Stimulated activated CD8-positive, alpha-beta memory T cell treated with anti-CD3 and anti-CD28 coated beads, Interleukin-2, amount 100 ng/mL, for 48 hours (primary cell): Measurements from ENCODE around the gene DENND4A.
"Not testable (repeated sequence)": the region's sequence is repeated elsewhere in the genome, so short reads cannot be mapped to it uniquely, and the experiment has no call there.

ENCODE experiments used
- DNase-seq, 2 donors: peaks; one replicate each; pipeline ENCODE4 v3.0.0-alpha.2; 2020; ENCODE audit warnings: low read depth in 2 of 2

The DENND4A gene

GRCh38 chr15:65757256-65757655 is 34.8 kb downstream of the DENND4A start:
- DNase-seq: no peak

- DNase-seq: no peak
Observed at GRCh38 chr15:65752151-65752700, 39.9 kb downstream of the DENND4A start.

GRCh38 chr15:65751431-65751830 is 40.7 kb downstream of the DENND4A start:
- no peak for DNase-seq

DNA sequence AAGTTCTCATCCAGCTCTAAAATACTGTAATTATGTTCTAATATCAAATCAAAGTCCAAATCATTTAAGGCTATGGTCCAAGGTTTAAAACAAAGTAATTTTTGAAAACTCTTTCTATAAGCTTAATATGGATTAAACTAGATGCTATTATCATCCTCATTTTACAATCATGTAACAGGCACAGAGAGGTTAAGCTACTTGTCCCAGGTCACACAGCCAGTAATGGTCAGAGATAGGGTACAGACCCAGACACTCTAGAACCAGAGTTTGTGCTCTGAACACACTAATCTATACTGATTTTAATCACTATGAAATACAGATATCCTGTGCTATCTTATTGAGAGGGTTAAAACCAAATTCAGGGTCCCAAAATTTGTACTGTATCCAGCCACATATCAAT is 44.8 kb downstream of the DENND4A start:
- no peak for DNase-seq

- no peak for DNase-seq
Observed at GRCh38 chr15:65743637-65744252, 48.3 kb downstream of the DENND4A start.

DNA sequence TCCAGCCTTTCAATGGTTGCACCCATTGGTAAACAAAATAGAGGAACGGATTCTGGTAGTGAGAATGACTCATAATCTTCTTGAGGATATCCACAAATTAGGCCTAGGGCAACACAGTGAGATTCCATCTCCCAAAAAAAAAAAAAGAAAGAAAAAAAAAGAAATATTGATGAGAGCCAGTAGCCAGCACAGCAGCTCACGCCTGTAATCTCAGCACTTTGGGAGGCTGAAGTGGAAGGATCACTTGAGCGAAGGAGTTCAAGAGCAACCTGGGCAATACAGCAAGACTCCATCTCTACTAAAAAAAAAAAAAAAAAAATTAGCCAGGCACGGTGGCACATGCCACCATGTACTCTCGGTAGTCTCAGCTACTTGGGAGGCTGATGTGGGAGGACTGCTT is 51.9 kb downstream of the DENND4A start:
- no peak for DNase-seq

GRCh38 chr15:65738649-65739048 is 53.4 kb downstream of the DENND4A start:
- no peak for DNase-seq

- not testable (repeated sequence) for DNase-seq
Observed at GRCh38 chr15:65733599-65733998, 58.5 kb downstream of the DENND4A start.

DNA sequence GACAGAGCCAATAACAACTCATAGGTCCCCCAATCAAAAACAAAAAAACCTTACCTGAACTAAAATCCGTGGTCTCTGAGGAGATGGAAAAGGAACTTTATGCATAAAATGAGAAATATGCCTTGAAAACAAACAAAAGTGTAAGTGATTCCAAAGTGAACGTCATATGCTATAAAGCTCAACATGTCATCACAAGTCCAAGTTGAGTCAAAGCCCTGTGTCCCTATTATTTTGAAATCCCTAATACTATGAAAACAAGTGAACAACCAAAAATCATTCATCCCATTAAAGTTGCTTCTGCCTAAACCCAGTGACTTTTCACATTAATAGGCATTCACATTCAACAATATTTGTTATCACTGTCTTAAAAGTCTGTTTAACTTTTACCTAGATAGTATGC is 59.4 kb downstream of the DENND4A start:
- no peak for DNase-seq

GRCh38 chr15:65731926-65732325 is 60.2 kb downstream of the DENND4A start:
- no peak for DNase-seq

GRCh38 chr15:65730549-65731172 is 61.4 kb downstream of the DENND4A start:
- no peak for DNase-seq

DNA sequence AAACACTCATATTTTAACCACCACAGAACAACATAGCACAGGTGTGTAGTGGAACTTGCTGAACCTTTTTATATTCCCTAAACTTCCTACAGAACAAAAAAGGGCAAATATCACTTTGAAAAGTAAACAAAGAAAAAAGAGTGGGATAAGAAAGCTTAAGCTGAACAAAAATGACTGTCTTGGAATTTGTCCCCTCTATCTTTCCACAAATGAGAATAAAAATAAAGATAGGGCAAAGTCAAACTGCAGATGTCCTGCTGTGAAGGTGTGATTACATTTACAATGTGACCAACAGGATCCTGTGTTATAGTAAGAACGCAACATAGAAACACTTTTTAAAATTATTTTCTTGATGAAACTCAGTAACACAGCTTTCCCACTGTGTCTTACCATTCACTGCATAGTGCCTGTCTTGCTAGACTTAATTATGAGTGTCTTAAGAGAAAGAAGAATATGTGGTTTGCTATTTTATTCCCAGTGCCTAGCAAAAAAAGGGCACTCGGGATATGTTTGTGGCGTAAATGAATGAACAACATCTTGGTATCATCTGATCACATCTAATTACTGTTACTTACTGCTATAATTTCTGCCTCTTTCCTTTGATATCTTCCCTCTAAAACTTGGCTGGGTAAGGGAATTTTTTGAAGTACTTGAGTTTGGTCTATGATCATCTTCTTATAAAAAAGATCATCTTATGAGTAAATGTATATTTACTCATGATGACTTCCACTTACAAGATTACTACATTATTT is 67.5 kb downstream of the DENND4A start:
- DNase-seq: no peak

DNA sequence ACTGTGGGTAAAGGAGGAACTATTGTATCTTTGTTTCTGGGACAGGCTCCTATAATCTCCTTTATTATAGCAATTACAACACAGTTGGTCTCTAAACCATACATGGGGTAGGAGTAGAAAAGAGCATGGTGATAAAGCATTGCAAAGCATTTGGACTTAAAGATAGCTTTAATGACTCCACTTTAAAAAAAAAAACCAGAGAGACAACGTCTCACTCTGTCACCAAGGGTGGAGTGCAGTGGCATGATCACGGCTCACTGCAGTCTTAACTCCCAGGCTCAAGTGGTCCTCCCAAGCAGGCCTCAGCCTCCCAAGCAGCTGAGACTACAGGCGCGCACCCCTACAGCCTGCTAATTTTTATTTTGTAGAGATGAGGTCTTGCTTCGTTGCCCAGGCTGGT is 68.2 kb downstream of the DENND4A start:
- no peak for DNase-seq

- no peak for DNase-seq
Observed at GRCh38 chr15:65722191-65722590, 69.9 kb downstream of the DENND4A start.

- DNase-seq: no peak
Observed at GRCh38 chr15:65712415-65712814, 79.7 kb downstream of the DENND4A start.

DNA sequence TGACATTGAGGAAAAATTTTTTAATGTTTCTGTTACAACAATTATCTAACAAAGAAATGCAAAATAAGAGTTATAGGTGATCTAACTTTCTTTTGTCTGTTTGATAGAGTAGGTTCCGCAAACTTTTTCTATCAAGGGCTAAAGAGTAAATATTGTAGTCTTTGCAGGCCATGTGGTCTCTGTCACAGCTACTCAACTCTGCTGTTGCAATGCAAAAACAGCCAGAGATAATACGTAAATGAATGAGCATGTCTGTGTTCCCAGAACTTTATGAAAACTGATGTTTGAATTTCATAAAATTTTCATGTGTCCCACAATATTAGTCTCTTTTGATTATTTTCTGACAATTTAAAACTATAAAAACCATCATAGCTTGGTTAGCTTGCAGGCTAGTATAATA is 97.0 kb downstream of the DENND4A start:
- no peak for DNase-seq

DNA sequence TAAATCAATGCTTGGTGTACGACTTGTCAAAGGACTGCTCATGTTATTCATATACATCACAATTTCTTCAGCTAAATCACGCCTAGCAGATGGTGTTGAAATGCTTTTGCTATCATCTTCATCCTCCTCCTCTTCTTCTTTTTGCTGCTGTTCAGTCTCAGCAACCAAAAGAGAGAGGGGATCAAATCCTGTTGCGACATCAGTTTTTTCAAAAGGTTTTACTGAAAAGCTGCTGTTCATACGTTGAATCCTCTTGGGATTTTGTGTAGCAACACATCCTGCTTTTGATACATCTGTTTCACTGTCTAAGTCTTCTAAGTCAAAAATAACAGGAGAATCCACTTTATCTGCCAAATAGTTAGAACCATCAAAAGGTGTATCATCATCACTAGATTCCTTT is 101.3 kb downstream of the DENND4A start:
- DNase-seq: no peak

DNA sequence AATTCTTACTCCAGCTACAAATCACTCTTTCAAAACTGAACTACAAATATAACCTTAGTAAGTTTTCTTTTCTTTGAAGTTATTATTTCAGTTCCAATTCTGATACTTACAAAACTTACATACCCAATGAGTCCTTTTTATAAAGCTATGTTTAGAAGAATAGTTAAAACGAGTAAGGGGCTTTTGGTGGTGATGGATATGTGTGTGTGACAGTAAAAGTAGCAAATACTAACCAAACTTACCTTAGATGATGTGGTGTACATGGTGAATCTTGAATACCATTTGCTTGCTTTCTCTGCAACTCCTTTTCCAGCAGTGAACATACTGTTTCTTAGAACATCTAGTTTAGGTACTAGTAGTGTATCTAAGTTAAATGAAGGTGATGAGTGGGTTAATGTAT is 101.9 kb downstream of the DENND4A start:
- no peak for DNase-seq

- DNase-seq: no peak
Observed at GRCh38 chr15:65688462-65688861, 103.6 kb downstream of the DENND4A start.

GRCh38 chr15:65682404-65682911 is 109.6 kb downstream of the DENND4A start:
- no peak for DNase-seq

GRCh38 chr15:65680544-65680943 is 111.5 kb downstream of the DENND4A start:
- no peak for DNase-seq

- DNase-seq: no peak
Observed at GRCh38 chr15:65676123-65676522, 116.0 kb downstream of the DENND4A start.

- no peak for DNase-seq
Observed at GRCh38 chr15:65675551-65675950, 116.5 kb downstream of the DENND4A start.
